Spleen (tissue), 11 donors: ENCODE results near the gene FHIT. TPM values are rescaled to one million over a fixed set of nuclear protein-coding genes. Genes with fewer than 3 reads are reported as not detected.

Experiments used
- DNase-seq: peaks from one replicate; pipeline ENCODE4 v3.0.0-alpha.2; 2020
- H3K27ac ChIP-seq, 8 donors: fragments of 200-600 bp; sonication (generic) in 7 of 8; 1 replicate in 4 of 8; 2 replicates in 4 of 8; pipeline versions ENCODE4 v1.5.0 to v1.8.0; 2016 to 2021; ENCODE audit warnings: inconsistent platforms in 4 of 8, mild to moderate bottlenecking in 4 of 8, moderate library complexity in 1 of 8
- H3K27me3 ChIP-seq, 7 donors: fragments of 200-600 bp; sonication (generic) in 6 of 7; replicated peaks in 1 of 7; 1 replicate in 4 of 7; 2 replicates in 3 of 7; pipeline versions ENCODE4 v1.5.0 to v1.8.0; 2016 to 2021; ENCODE audit warnings: inconsistent platforms in 3 of 7, mild to moderate bottlenecking in 1 of 7
- H3K36me3 ChIP-seq, 6 donors: fragments of 200-600 bp; sonication (generic) in 5 of 6; 1 replicate in 4 of 6; 2 replicates in 2 of 6; pipeline versions ENCODE4 v1.5.0 to v1.8.0; 2016 to 2021; ENCODE audit warnings: inconsistent platforms in 2 of 6
- H3K4me1 ChIP-seq, 6 donors: fragments of 200-600 bp; sonication (generic) in 5 of 6; 1 replicate in 3 of 6; 2 replicates in 3 of 6; pipeline versions ENCODE4 v1.5.0 to v1.8.0; 2016 to 2021; ENCODE audit warnings: inconsistent platforms in 3 of 6
- H3K4me3 ChIP-seq, 8 donors: fragments of 200-600 bp; sonication (generic) in 7 of 8; 1 replicate in 4 of 8; 2 replicates in 4 of 8; pipeline versions ENCODE4 v1.5.0 to v1.8.0; 2016 to 2021; ENCODE audit warnings: inconsistent platforms in 4 of 8, mild to moderate bottlenecking in 4 of 8, moderate library complexity in 2 of 8
- H3K9me3 ChIP-seq, 8 donors: fragments of 200-600 bp; sonication (generic) in 7 of 8; 1 replicate in 4 of 8; 2 replicates in 4 of 8; pipeline versions ENCODE4 v1.5.0 to v1.8.0; 2016 to 2021; ENCODE audit warnings: inconsistent platforms in 4 of 8
- POLR2A ChIP-seq, 3 donors: fragments of 450-650 bp; IDR thresholded peaks; one replicate each; pipeline ENCODE4 v1.5.1; 2017; ENCODE audit warnings: antibody characterized with exemption in 3 of 3, mild to moderate bottlenecking in 1 of 3
- POLR2AphosphoS5 ChIP-seq, 3 donors: sonication (generic); formaldehyde crosslinking; IDR thresholded peaks; one replicate each; pipeline ENCODE4 v1.5.1; 2017; ENCODE audit warnings: antibody characterized with exemption in 3 of 3
- WGBS, 5 donors: extraction: QIAGEN DNeasy Blood & Tissue Kit in 3 of 5; methylation state at CpG; one replicate each; pipeline versions ENCODE4 v1.1.5 to v1.1.7; 2013 to 2018; 5-methylcytosine and 5-hydroxymethylcytosine counted together
- intact Hi-C: fragments of 100-400 bp; cut with DNase I; formaldehyde crosslinking; loops from one replicate; pipeline ENCODE4 v1.15.0; 2023; ENCODE audit warnings: low total_unique reads
- polyA plus RNA-seq, 3 donors: library from polyadenylated mRNA; stranded (reverse); fragments of 200-250 nt; gene quantifications; one replicate each; pipeline ENCODE4 v1.2.1, GENCODE V29; 2013
- total RNA-seq, 7 donors: library from RNA; depleted of rRNA in 3 of 7; stranded (reverse); fragments of >200 nt in 3 of 7; fragmentation: NEBNext Ultra II Directional in 4 of 7; extraction: Animal tissue kit (Norgen Biotek cat#: 25700) in 4 of 7; gene quantifications; one replicate each; pipeline versions ENCODE4 v1.1.0 to v1.2.1, GENCODE V29; 2016 to 2021
- TF ChIP-seq, protein P1 (sequence below), 11 experiments: fragments of 200-600 bp in 7 of 11; fragments of 450-650 bp in 4 of 11; sonication (generic) in 4 of 11; IDR thresholded peaks in 8 of 11; conservative IDR thresholded peaks in 3 of 11; 1 replicate in 7 of 11; 2 replicates in 4 of 11; pipeline versions ENCODE4 v1.4.0 to v1.8.0; 2016 to 2021; ENCODE audit warnings: antibody characterized with exemption in 11 of 11, inconsistent platforms in 4 of 11, mild to moderate bottlenecking in 1 of 11
- donor health status: healthy with polysubstance abuse.
- donor health status: DM: no; HTN: no; CAD: no; lungs with moderate emphysema.
- donor health status: DM: no; HTN: no; CAD: no.
- donor health status: Bipolar disorder and iron deficiency.
- donor health status: healthy.
- donor health status: DM: no; HTN: no; CAD: no.
- donor health status: DM: yes; HTN: yes; CAD: no.

The FHIT gene
- total and polyA plus RNA-seq, 10 donors: 4.1 to 23.1 (median 12.2) TPM

DNA sequence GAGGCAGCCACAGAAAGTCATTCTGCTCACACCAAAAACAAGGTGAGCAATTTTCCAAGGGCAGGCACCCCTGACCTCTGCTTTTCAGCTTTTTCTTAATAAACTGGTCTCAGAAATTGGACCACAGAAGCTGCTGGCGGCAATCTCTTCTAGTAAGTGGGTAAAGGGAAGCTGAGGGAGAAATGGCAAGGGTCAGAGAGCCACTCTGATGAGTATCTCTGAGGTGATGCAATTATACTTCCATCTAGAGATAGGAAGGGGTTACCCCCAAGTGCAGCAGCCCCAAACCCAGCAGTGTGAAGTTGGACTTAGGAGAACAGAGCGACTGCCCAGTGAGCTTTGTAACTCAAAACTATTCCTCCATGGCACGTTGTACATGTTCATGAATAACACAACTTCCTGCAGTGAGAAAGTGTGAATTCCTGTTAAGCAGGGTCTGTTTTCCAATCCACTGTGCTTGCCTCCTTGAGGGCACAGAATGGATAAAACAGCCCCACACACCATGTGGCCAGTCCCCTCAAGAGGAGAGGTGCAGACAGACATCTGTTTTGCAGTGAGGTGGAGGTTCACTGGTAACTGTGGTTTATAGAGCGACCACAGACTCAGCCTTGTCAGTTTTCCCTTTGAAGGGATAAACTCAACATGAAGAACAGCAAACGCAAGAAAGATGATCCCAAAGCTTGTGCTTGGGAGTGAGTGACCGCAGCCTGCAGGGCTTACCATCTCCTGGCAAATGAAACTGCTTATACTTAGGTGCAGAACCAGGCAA is 1518.0 kb downstream of the FHIT start:
- no peaks in the 10 kb centered on the region for H3K27me3 ChIP-seq
- DNase-seq: no peak
- TF ChIP-seq POLR2AphosphoS5 (IDR thresholded peaks at IDR 0.05) (no peak), POLR2A (IDR thresholded peaks at IDR 0.05) (no peak)
- TF ChIP-seq, protein P1, sequence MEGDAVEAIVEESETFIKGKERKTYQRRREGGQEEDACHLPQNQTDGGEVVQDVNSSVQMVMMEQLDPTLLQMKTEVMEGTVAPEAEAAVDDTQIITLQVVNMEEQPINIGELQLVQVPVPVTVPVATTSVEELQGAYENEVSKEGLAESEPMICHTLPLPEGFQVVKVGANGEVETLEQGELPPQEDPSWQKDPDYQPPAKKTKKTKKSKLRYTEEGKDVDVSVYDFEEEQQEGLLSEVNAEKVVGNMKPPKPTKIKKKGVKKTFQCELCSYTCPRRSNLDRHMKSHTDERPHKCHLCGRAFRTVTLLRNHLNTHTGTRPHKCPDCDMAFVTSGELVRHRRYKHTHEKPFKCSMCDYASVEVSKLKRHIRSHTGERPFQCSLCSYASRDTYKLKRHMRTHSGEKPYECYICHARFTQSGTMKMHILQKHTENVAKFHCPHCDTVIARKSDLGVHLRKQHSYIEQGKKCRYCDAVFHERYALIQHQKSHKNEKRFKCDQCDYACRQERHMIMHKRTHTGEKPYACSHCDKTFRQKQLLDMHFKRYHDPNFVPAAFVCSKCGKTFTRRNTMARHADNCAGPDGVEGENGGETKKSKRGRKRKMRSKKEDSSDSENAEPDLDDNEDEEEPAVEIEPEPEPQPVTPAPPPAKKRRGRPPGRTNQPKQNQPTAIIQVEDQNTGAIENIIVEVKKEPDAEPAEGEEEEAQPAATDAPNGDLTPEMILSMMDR (IDR thresholded peaks at IDR 0.05 in 8 of 11, conservative IDR thresholded peaks at IDR 0.05 in 3 of 11): no peak
- 67 to 81% (median 72%) methylated on average over 6 of the region's 6 CpGs for WGBS, 5 donors
- no peaks in the 10 kb centered on the region for H3K36me3 ChIP-seq
- H3K27ac ChIP-seq: no peak overlapping the region
- intact Hi-C loops: no loop called here
- H3K4me3 ChIP-seq: no peak overlapping the region
- H3K4me1 ChIP-seq: peaks cover 0 to 18% (median 1%) of the 10 kb centered on the region in 6 donors
- no peaks in the 10 kb centered on the region for H3K9me3 ChIP-seq

DNA sequence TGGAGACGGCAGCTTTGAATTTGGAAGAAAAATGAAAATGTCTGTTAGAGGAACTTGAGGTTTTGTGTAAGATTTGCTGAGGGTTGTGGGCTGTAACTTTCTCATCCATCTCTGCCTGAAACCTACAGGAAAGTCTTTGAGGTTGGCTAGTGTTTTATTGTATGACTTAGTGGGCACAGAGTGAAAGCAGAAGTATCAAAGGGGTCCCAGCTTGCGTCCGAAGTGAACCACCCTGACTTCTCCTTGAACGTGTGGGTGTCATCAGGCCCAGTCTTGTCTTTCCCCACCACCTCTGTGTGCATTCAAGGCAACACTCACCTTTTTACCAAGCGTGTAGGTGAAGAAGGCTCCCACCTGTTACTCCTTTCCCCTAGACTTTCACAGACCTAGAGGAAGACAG is 1519.3 kb downstream of the FHIT start:
- Histone ChIP-seq H3K36me3 (no peaks in the 10 kb centered on the region), H3K27ac (no peak overlapping the region), H3K4me1 (peaks cover 0 to 18% (median 1%) of the 10 kb centered on the region in 6 donors), H3K4me3 (no peak overlapping the region), H3K9me3 (no peaks in the 10 kb centered on the region), H3K27me3 (no peaks in the 10 kb centered on the region)
- no peak for DNase-seq
- intact Hi-C loops: no loop called here
- WGBS, 5 donors: 37 to 44% (median 40%) methylated on average over 5 of the region's 5 CpGs
- no peak for TF ChIP-seq POLR2AphosphoS5 (IDR thresholded peaks at IDR 0.05)

DNA sequence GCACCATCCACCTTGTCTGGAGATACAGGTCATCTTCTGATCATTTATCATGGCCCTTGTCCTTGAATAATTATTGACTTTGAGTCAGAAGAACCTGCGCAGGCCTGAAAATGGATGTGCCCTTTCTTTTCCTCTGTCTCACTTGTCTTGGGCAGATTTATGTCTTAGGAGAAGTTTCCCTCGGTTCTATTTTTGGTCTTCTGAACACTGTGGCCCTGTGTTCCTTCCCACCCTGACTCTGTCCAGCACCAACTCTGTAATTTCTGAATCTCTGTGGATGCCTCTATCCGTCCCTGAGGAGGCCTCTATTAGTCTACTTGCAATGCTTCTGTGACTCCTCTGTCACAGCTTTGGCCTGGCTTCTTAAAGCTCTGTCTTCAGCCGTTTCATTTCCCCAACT is 1520.7 kb downstream of the FHIT start:
- no peak overlapping the region for H3K27ac ChIP-seq
- 74 to 89% (median 82%) methylated on average over 4 of the region's 4 CpGs for WGBS, 5 donors
- intact Hi-C loops: no loop called here
- TF ChIP-seq POLR2A (IDR thresholded peaks at IDR 0.05) (no peak), POLR2AphosphoS5 (IDR thresholded peaks at IDR 0.05) (no peak)
- TF ChIP-seq, protein P1 (IDR thresholded peaks at IDR 0.05 in 8 of 11, conservative IDR thresholded peaks at IDR 0.05 in 3 of 11): no peak
- H3K27me3 ChIP-seq: no peaks in the 10 kb centered on the region
- no peak overlapping the region for H3K4me3 ChIP-seq
- no peaks in the 10 kb centered on the region for H3K9me3 ChIP-seq
- H3K4me1 ChIP-seq: peaks cover 0 to 18% (median 1%) of the 10 kb centered on the region in 6 donors
- DNase-seq: no peak
- no peaks in the 10 kb centered on the region for H3K36me3 ChIP-seq

DNA sequence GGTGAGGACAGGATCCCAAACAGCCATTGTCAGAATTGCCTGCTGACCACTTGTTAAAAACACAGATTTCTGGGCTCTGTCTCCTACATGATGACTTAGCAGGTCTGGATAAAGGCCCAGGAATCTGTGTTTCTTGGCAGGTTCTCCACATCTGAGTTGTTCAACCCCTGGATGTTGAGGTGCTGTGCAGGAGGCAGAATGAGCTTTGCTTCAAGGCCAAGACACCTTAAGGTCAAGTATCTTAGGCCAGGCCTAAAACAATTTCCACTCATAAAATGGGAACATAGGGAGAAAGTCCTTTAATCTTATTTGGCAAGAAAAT is 1522.7 kb downstream of the FHIT start:
- DNase-seq: no peak
- H3K4me1 ChIP-seq: peaks cover 0 to 18% (median 1%) of the 10 kb centered on the region in 6 donors
- intact Hi-C loops: no loop called here
- TF ChIP-seq POLR2A (IDR thresholded peaks at IDR 0.05): no peak
- H3K9me3 ChIP-seq: no peaks in the 10 kb centered on the region
- H3K4me3 ChIP-seq: no peak overlapping the region
- H3K27ac ChIP-seq: no peak overlapping the region
- no peaks in the 10 kb centered on the region for H3K27me3 ChIP-seq
- H3K36me3 ChIP-seq: no peaks in the 10 kb centered on the region

DNA sequence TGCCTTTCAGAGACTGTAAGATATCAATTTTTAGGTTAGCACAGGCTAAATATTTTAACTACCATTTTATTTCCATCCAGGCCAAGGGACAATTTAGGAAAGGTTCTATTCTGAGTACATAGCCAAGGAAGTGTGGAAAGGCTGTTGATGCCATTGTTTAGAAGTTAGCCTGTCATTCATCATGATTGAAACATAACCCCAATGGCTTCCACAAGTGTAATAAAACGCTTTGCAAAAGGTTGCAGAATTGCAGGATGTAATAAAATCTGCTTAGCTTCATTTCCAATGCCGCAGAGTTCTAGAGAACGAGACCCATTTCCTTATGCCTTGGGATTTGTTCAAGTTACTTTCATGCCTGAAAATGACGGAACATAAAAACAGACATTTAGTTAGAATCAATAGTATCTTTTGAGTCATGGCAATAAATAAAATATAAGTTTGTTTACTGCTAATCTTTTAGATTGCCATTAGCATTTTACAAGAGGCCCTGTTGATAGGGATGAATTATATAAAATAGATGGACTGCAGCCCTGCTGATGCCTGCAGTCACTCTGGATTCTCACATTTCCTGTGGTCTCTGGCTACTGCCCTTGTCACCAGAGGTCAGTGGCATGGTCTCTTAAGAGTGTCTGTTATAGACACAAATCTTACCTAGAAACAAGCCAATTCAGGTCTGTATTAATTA is 1523.2 kb downstream of the FHIT start:
- TF ChIP-seq POLR2A (IDR thresholded peaks at IDR 0.05) (no peak), POLR2AphosphoS5 (IDR thresholded peaks at IDR 0.05) (no peak)
- TF ChIP-seq, protein P1 (IDR thresholded peaks at IDR 0.05 in 8 of 11, conservative IDR thresholded peaks at IDR 0.05 in 3 of 11): no peak
- Histone ChIP-seq H3K4me1 (peaks cover 0 to 17% (median 1%) of the 10 kb centered on the region in 6 donors), H3K36me3 (no peaks in the 10 kb centered on the region), H3K27ac (no peak overlapping the region), H3K27me3 (no peaks in the 10 kb centered on the region), H3K4me3 (no peak overlapping the region), H3K9me3 (no peaks in the 10 kb centered on the region)
- intact Hi-C loops: no loop called here
- DNase-seq: no peak
- WGBS, 5 donors: 81 to 90% (median 84%) methylated on average over 4 of the region's 4 CpGs
